Measurements from ENCODE around the gene TSPAN17. TPM values are rescaled to one million over a fixed set of nuclear protein-coding genes. Genes with fewer than 3 reads are reported as not detected.

Gene TSPAN17
- total and polyA plus RNA-seq, 9 of the 15 experiments (the other 6 are each of a cell fraction or from before 2014, with no cell fraction given) = 0.73 to 58.3 (median 34.5) TPM

- TF ChIP-seq ZNF407 (IDR thresholded peaks at IDR 0.05; ENCODE audit: low read depth) = no peak
- TF ChIP-seq ATF4 (CRISPR knock-in tag; IDR thresholded peaks at IDR 0.05) = no peak
- no peak; the same call in none of the 2 replicates for TF ChIP-seq MBD1 (CRISPR knock-in tag; IDR thresholded peaks at IDR 0.05)
- TF ChIP-seq AFF1 (IDR thresholded peaks at IDR 0.05; ENCODE audit: low read depth in 1 of 2, partially characterized antibody in 2 of 2) = no peak
- peak; percentile 23; the same call in 1 of the 2 replicates for TF ChIP-seq L3MBTL2 (IDR thresholded peaks at IDR 0.05)
- no peak for TF ChIP-seq SREBF1 (IDR thresholded peaks at IDR 0.05; ENCODE audit: borderline replicate concordance, low read depth, low read length)
- TF ChIP-seq SPI1 (IDR thresholded peaks at IDR 0.05; ENCODE audit: borderline replicate concordance, low read depth, low read length) = no peak
- no peak for TF ChIP-seq NFATC3 (IDR thresholded peaks at IDR 0.05)
- TF ChIP-seq ZNF134 (CRISPR knock-in tag; conservative IDR thresholded peaks at IDR 0.05) = no peak
- TF ChIP-seq CGGBP1 (CRISPR knock-in tag; IDR thresholded peaks at IDR 0.05) = no peak
These were observed 27.5 kb upstream of the TSPAN17 start (continued) for GRCh38 chr5:176619569-176620332.
